NCI-H460 (cell line): ENCODE data around the gene ABCA4. TPM values are rescaled to one million over a fixed set of nuclear protein-coding genes. Genes with fewer than 3 reads are reported as not detected.
A peak's percentile ranks its signal among the peaks of the same experiment; 100 is the strongest.
"Not testable (repeated sequence)": the region's sequence is repeated elsewhere in the genome, so short reads cannot be mapped to it uniquely, and the experiment has no call there.

Experiments
- DNase-seq: peaks from one replicate; pipeline ENCODE4 v3.0.0-alpha.2; 2016; ENCODE audit warnings: low read depth; ENCODE audit errors: extremely low read depth
- polyA plus RNA-seq: library from polyadenylated mRNA; depleted of rRNA; stranded (reverse); fragments of >200 nt; gene quantifications from 2 replicates; pipeline ENCODE4 v1.2.3, GENCODE V29; 2014; cell fraction: nucleus; rRNA removed
- total RNA-seq: library from RNA; depleted of rRNA; stranded (reverse); fragments of >200 nt; shearing (Covaris generic); gene quantifications from 2 replicates; pipeline ENCODE4 v1.2.3, GENCODE V29; 2014; rRNA removed

Gene ABCA4
- 0.09 TPM in 1 of 2 replicates, not detected in the other for total RNA-seq
- polyA plus RNA-seq: 0.44 and 0.75 TPM in 2 replicates

DNA sequence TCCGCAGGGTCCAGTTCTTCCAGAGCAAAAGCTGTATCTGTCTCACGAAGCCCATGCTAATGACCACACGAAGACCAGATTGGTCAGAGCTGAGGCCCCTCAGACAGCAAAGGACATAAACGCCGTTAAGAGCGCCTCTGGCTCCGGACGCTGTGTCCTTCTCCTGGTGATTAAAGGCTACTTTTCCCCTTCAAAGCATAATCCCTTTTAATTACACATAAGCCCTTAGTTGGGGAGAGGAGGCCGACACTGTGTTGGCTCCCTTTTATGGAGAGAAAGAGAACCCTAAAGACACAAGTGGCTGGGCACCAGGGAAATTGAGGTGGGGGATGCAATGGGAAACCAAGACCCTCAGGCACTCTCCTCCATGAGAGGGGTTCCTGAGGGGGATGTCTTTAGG, at the start of gene ABCA4:
ABCA4 (minus strand) TSS at position 158 of the 400 bp plus-strand sequence; CDS start at position 55, 103 bp downstream.
- no peak for DNase-seq

DNA sequence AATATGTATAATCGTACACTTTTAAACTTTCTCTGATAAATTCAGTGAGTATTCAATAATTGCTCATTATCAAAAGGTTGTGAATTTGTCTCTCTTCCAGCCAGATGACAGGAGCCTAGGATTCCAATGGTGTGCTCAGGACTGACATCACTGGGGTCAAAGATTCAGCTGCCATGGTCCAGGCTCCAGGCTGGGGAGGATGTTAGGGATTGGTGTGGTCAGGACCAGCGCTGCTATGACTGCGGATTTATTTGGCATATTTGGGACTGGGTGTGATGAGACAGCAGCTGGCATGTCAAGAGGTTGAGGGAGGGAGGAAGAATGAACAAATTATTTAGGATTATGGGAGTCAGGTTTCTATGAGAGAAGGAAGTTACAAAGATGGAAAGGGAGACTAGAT, 48.2 kb upstream of the ABCA4 start:
- DNase-seq: no peak

DNA sequence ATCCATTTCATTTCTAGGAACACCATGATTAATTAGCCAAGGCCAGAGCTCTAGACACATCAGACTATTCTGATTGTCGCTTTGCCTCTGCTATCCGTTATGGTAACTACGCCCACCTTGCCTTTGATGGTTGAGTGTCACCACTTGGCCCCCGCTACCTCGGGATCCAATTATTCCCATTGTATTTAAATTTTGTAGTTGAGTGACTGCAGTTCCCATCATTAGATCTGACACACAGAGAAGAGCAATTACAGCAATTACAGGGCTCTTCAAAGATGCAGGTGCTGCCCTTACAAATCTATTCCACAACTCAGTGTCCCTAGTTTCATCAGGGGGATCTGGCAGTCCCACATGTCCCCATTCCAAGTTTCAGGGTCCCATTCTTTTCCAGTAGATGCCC, 44.9 kb upstream of the ABCA4 start:
- no peak for DNase-seq

DNA sequence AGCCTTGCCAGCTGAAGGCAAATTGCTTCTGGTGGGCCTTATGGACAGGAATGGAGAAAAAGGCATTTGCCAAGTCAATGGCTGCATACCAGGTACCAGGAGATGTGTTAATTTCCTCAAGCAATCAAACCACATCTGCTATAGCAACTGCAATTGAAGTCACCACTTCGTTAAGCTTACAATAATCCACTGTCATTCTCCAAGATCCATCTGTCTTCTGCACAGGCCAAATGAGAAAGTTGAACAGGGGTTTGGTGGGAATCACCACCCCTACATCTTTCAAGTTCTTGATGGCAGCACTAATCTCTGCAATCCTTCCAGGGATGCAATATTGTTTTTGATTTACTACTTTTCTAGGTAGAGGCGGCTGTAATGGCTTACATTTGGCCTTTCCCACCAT, 43.9 kb upstream of the ABCA4 start:
- DNase-seq: not testable (repeated sequence)

DNA sequence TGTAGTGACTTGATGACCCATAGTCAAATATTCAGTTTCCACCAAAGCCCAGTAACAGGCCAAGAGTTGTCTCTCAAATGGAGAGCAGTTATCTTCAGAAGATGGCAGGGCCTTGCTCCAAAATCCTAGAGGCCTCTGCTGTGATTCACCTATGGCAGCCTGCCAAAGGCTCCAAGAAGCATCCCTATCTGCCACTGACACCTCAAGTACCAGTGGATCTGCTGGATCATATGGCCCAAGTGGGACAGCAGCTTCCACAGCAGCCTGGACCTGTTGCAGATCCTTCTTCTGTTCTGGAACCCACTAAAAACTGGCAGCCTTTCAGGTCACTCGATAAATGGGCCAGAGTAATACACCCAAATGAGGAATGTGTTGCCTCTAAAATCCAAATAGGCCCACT, 43.2 kb upstream of the ABCA4 start:
- DNase-seq: not testable (repeated sequence)

DNA sequence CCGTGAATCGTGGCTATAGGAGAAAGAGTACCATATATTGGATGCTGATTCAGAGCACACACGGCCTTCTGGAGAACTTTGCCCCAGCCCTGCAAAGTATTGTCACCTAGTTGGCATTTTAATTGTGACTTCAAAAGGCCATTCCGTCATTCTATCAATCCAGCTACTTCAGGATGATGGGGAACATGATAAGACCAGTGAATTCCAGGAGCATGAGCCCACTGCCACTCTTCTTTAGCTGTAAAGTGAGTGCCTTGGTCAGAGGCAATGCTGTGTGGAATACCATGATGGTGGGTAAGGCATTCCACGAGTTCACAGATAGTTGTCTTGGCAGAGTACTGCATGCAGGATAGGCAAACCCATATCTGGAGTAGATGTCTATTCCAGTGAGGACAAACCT, 42.3 kb upstream of the ABCA4 start:
- DNase-seq: not testable (repeated sequence)

DNA sequence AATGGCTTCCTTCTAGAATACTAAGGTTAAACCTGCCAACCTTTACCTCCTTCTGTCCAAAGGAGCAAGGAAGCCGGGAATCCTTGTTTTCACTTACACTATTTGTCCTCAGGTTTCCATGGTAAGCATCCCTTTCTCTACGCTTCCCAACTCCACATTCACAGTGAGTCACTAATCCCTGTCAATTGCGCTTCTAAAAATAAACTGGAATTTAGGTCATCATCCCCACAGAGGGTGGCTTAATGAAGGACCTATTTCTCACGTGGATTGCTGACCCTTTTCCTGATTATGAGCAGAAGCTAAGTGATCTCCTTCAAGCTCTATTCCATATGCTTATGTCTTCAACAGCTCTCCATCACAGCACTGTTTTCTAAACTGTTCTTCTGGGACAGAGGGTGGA, 39.9 kb upstream of the ABCA4 start:
- DNase-seq: peak; percentile 9

DNA sequence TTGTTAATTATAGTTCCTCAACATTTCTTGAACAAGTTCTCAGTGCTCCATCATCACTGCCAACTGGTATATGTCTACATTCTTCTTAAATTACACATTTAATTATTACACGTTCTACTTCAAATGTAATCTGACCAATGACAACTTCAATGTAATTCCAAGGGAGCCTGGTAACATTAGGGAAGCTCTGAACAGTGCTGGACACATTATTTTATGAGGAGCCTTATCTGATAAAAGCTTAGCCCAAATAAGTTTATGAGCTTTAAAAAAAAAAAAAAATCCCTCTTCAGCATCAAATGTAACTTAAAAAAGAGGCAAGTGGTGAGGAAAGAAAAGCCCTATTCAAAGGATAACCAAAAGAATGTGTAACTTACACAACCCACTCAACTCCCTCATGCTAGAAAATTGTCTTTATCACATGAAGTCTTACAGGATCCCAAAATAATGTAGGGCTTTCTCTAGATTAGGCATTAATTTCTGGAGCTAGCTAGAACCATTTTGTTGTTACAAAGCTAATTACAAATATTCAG, 35.2 kb upstream of the ABCA4 start:
- no peak for DNase-seq

DNA sequence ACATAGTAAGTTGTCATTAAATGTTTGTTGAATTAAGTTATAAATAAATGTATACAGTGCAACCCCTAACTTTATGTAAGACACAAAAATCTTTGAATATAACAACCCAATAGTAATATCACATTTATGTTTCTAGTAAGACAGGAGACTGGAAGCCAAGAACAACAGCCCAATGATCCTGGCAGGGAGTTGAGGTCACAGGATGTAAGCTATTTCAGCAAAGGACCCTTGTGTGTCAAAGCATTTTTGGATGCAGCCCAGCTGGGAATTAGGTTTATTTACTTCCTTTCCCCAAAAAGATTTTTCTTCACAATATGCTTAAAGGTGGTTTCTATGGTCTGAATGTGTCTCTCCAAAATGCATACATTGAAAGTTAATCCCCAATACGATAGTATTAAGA, 34.0 kb upstream of the ABCA4 start:
- no peak for DNase-seq

DNA sequence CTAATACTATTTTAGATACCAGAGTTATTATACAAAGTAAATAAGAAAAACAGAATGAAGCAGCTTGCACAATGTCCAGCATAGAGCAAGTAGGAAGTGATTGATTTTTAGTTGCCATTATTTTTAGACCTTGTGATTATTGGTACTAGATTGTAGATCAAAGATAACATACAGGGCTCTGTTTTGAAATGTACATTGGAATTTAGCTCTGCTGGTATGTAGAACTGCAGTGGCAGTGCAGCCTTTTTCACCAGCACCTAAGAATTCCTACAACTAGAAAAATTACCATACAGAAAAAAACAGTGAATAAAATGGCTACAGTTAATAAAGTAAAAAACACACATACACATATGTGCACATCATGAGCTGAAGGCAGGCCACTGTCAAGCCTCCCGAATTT, 32.2 kb upstream of the ABCA4 start:
- DNase-seq: no peak

DNA sequence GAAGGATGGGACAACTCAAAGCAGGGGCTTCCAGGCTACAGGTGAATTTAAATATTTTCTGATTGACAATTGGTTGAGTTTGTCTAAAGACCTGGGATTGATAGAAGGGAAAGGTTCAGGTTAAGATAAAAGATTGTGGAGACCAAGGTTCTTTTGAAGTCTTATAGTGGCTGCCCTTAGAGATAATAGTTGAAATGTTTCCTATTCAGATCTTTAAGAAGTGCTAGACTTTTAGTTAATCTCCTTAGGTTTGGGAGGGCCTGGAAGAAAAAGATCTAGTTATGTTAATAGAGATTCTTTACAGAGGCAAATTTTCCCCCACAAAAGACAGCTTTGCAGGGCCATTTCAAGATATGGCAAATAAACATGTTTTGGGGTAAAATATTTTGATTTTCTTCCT, 28.2 kb upstream of the ABCA4 start:
- DNase-seq: not testable (repeated sequence)

DNA sequence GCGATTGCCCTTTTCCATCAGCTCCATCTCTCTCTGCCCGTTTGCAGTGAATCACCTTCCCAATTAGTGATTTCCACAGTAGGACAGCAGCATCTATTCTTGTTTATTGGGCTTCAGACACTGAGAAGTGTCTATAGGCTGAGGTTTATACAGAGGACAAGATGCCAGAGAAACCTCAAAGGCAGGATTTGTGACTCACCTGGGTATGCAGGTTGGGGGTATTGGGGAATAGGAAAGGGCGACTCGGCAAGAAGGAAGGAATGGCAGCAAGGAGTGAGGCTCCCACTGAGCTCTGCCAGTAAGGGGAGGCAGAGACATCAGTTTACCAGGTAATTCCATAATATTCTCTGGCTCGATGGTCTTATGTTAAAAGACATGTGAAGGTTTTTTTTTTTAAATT, 25.3 kb upstream of the ABCA4 start:
- no peak for DNase-seq

DNA sequence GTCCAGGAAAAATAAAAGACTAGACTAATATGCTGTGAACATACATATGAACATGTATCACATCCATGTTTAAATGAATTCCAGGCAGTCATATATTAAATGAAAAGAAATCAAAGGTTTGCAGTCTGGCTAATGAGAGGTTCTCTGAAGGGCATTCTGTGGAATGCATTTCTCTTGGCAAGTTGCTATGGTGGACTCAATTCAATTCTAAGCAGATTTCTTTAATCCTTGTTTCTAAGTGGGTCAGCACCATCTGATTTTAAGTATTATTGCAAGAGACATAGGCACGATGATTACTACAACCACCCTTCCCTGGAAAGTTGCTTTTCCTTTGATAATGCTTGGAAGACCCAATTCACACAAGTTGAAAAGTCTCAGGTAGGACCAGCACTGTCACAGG, 23.9 kb upstream of the ABCA4 start:
- DNase-seq: no peak

DNA sequence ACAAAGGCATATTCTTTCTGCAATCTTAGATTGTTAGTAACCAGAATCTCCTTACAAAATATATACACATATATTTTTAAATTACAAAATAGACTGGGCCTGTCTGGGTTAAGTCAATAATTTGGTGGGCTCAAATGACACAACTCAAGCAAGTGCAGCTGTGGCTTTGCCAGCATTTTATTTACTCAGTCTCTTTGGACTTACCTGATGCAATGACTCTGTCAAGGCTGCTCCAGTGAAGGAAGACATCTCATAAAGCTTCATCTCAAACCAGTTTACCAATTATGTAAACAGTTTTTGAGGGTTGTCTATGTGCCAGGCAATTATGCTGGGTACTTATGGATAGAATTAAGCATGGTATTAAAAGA, 22.8 kb upstream of the ABCA4 start:
- DNase-seq: no peak

DNA sequence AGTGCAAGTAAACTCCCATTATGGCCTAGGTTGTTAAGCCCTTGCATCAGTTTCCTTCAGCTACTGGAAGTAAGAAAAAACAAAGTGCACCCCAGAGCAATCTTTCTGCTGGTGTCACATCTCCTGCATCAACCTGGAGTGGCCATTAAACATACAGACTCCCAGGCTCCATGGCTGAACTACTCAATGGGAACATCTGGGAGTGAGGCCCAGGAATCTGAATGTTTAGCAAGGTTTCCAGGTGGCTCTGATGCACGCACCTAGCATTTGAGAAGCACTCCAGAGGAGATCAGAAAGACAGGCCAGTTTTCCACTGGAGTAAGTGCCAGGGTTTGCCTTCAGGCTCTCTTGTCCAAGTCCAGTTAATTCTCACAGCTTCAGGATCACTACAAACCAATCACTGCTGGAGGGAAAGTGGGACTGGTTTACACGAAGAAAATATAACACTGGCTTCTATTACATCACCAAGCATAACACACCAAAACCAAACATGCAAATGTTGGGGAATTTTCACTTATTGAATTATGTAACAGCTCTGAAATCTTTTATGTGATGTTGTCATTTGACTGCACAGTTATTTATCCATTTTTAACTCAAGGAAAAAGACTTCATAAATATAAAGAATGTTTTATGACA, 22.3 kb upstream of the ABCA4 start:
- DNase-seq: no peak

DNA sequence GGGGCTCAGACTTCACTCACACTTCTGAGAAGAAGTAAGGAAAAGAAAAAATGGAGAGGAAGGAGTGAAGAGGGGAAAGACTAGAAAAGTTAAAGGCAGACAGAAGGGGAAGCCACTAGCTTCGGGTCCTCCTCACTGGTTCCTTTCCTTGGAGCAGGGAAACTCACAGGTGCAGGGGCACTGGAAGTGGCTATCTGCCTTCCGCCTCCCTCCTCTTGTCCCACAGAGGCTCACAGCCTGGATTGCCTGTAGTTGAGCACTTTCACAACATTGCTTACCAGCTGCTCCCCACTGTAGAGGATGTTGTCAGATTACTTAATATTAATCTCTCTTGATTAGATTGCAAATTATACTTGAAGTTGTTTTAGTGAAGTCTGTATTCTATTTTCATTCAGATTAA, 21.6 kb upstream of the ABCA4 start:
- DNase-seq: no peak

DNA sequence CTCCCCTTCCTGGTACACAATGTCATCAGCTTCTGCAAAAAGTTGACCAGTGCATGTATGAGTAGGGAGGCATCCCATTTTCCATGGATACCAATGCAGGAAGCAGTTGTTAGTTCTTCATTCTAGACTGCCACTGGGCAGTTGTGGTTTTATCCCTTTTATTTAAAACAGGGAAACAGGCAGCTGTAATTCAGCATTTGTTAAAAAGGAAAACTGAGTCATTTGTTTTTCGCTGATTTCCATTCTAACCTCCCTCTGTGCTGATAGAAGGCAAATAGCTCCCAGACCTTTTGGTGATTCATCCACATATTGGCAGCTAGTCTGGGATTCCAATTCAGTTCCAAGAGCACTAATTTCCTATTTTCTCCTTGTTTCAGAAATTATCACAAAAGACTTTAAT, 21.1 kb upstream of the ABCA4 start:
- DNase-seq: no peak

DNA sequence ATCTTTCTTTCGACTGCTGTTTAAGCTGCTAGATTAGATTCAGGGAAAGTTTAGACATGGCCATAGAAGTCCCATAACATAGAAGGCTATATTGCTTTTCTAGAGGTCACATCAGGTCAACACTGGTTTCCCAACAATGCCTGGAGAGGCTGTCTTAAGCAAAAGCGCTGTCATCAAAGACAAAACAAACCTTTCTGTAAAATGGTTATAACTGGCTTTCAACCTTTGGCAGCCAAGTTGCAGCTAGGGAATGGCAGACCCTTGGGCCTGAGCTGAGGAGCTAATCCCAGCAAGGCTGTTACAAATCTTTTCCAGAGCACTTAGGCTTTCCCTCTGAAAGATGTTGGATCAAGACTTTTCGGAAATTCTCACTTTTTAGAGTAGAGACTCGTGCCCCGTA, 11.2 kb upstream of the ABCA4 start:
- no peak for DNase-seq

DNA sequence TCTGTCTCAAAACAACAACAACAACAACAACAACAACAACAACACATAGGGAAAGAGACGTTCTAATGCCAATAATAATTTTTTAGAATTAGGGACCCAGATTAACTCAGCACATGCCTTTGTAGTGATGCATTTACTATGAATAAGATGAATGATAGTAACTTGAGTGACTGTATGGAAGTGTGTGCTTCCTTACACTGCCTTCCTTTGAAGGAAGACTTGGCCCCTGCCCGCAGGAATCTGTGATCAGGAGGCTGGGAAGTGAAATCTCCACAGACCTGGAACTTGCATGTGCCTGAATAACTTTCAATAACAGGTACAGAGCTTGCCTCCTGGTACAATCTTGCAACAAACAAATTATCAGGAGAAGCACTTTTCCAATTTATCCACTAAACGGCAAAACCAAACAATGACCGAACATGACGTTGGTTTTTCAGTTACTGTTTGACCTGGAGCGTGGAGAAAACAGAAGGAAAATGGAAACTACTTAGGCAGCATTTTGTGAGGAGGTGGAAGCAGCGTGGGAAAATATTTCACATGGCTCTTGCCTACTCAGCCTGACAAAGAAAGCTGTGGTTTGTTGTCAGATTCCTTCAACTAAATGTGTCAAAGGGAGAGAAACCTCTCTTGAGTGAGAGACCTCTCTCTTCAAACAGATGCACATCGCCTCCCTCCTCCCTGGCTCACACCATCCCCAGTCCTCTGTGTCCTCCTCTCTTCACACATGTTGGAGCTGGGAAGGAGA, 10.1 kb upstream of the ABCA4 start:
- no peak for DNase-seq

DNA sequence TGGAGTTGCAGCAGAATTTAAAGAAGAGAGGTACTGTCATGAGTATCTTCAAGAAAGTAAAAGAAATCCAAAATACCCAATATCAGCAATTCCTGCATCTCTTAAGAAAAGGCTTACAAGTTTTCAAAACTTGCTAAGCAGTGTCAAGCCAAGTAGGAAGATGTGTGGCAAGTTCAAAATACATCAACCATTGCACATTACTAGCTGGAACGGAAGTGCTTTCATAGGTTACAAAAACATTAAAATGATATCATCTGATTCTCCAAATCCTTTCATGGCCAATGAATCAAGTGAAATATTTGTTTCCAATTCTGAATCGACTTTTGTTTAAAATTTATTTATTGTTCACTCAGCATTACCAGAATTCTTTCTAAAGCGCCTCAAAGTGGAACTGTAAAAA, 5.7 kb upstream of the ABCA4 start:
- no peak for DNase-seq

DNA sequence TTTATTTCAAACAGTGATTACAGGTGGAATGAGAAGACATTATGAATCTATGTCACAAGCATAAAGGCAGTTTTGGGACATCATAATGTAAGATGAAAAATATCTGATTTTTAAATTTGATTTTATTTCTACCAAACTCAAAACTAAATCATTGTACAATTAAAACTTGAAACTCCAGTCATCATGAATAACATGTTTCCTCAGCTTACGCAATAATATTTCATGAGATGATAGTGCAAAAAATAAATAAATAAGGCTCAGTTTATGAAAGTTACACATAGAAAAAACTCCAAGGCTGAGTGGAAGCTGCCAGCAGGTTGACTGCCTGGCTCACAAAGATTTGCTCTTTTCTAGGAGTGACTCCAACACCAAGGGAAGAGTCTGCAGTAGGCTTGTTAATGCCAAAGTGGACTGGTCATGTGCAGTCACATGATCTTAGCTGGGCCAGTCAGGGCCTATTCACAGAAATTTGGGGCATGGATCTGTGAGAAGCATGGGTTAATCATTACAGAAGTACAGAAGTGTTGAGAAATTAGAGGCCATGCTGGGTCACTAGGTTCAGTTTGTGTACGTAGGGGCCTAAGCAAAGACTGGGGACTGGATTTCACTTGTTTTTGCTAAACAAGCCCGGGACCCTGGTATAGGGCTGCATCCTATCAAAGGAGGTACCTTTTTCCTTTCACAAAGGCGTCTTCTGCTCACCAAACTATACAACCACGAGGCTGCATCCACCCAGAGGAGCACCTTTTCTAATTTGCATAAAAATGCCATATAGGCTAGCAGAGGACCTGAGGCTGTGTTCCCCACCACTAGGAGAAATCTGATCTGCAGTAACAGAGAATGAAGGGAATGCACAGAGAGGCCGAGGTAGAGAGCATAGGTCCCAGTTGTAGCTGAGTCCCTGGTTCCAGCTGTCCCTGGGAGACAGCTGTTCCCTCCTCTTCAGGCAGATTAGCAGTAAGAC, 4.9 kb upstream of the ABCA4 start:
- no peak for DNase-seq
